Upper lobe of left lung (tissue), 6 donors: ENCODE measurements around the gene ATF7. TPM values are rescaled to one million over a fixed set of nuclear protein-coding genes. Genes with fewer than 3 reads are reported as not detected.
A peak's percentile ranks its signal among the peaks of the same experiment; 100 is the strongest.

Experiments
- ATAC-seq, 2 donors: fragments of 200-7000 bp; cut with Tn5 transposase; one replicate each; pipeline ENCODE4 v1.9.1; 2022; ENCODE audit warnings: mild to moderate bottlenecking in 2 of 2, moderate library complexity in 2 of 2; ENCODE audit not compliant: low FRiP score in 2 of 2
- DNase-seq, 2 donors: peaks; one replicate each; pipeline ENCODE4 v3.0.0-alpha.2; 2019 to 2020
- H3K27ac ChIP-seq, 4 donors: fragments of 200-600 bp; sonication (generic); one replicate each; pipeline ENCODE4 v1.5.1; 2016 to 2019
- H3K27me3 ChIP-seq, 4 donors: fragments of 200-600 bp; sonication (generic); one replicate each; pipeline ENCODE4 v1.5.1; 2017 to 2019
- H3K36me3 ChIP-seq, 4 donors: fragments of 200-600 bp; sonication (generic); one replicate each; pipeline ENCODE4 v1.5.1; 2016 to 2019
- H3K4me1 ChIP-seq, 4 donors: fragments of 200-600 bp; sonication (generic); one replicate each; pipeline ENCODE4 v1.5.1; 2018 to 2019
- H3K4me3 ChIP-seq, 4 donors: fragments of 200-600 bp; sonication (generic); one replicate each; pipeline ENCODE4 v1.5.1; 2017 to 2019; ENCODE audit warnings: mild to moderate bottlenecking in 2 of 4, moderate library complexity in 1 of 4
- H3K9me3 ChIP-seq, 4 donors: fragments of 200-600 bp; sonication (generic); one replicate each; pipeline ENCODE4 v1.5.1; 2018 to 2019
- EP300 ChIP-seq, 4 donors: sonication (generic); formaldehyde crosslinking; IDR thresholded peaks; one replicate each; pipeline ENCODE4 v1.5.1; 2017; ENCODE audit warnings: antibody characterized with exemption in 4 of 4, control low read depth in 2 of 4
- POLR2A ChIP-seq, 4 donors: fragments of 450-650 bp; IDR thresholded peaks; one replicate each; pipeline ENCODE4 v1.5.1; 2016 to 2017; ENCODE audit warnings: antibody characterized with exemption in 4 of 4, mild to moderate bottlenecking in 2 of 4
- POLR2AphosphoS5 ChIP-seq, 2 donors: sonication (generic); formaldehyde crosslinking; IDR thresholded peaks; one replicate each; pipeline ENCODE4 v1.5.1; 2017; ENCODE audit warnings: antibody characterized with exemption in 2 of 2
- WGBS, 2 donors: methylation state at CpG; one replicate each; pipeline ENCODE4 v1.1.5; 2017 to 2018; 5-methylcytosine and 5-hydroxymethylcytosine counted together
- total RNA-seq, 6 donors: library from RNA; depleted of rRNA in 4 of 6; stranded (reverse); fragments of >200 nt in 4 of 6; gene quantifications; one replicate each; pipeline versions ENCODE4 v1.1.0 to v1.2.1, GENCODE V29; 2016 to 2021
- TF ChIP-seq, protein P1 (sequence below), 6 experiments: fragments of 450-650 bp in 4 of 6; fragments of 200-600 bp in 2 of 6; sonication (generic) in 2 of 6; IDR thresholded peaks; one replicate each; pipeline ENCODE4 v1.5.1; 2016 to 2019; ENCODE audit warnings: antibody characterized with exemption in 6 of 6
- donor health status: DM: no; HTN: no; CAD: no; lungs with moderate emphysema.
- donor health status: DM: no; HTN: yes; CAD: no; lungs with severe emphysema.

The ATF7 gene
- total RNA-seq, 6 donors from 2014 or later = 23.4 to 48.9 (median 41.2) TPM

- ATAC-seq (no peak), DNase-seq (no peak)
- no peaks in the 10 kb centered on the region for H3K27me3 ChIP-seq
- peaks cover 0 to under 1% (median under 1%) of the 10 kb centered on the region in 4 donors for H3K4me1 ChIP-seq
- H3K36me3 ChIP-seq = peaks cover 29 to 73% (median 69%) of the 10 kb centered on the region in 4 donors
- TF ChIP-seq EP300 (IDR thresholded peaks at IDR 0.05) (no peak), POLR2A (IDR thresholded peaks at IDR 0.05) (no peak), POLR2AphosphoS5 (IDR thresholded peaks at IDR 0.05) (no peak)
- TF ChIP-seq, protein P1, sequence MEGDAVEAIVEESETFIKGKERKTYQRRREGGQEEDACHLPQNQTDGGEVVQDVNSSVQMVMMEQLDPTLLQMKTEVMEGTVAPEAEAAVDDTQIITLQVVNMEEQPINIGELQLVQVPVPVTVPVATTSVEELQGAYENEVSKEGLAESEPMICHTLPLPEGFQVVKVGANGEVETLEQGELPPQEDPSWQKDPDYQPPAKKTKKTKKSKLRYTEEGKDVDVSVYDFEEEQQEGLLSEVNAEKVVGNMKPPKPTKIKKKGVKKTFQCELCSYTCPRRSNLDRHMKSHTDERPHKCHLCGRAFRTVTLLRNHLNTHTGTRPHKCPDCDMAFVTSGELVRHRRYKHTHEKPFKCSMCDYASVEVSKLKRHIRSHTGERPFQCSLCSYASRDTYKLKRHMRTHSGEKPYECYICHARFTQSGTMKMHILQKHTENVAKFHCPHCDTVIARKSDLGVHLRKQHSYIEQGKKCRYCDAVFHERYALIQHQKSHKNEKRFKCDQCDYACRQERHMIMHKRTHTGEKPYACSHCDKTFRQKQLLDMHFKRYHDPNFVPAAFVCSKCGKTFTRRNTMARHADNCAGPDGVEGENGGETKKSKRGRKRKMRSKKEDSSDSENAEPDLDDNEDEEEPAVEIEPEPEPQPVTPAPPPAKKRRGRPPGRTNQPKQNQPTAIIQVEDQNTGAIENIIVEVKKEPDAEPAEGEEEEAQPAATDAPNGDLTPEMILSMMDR (IDR thresholded peaks at IDR 0.05) = no peak
- no peaks in the 10 kb centered on the region for H3K9me3 ChIP-seq
- H3K4me3 ChIP-seq = no peak overlapping the region
- WGBS, 2 donors = 81 to 87% methylated on average over 7 of the region's 7 CpGs
- H3K27ac ChIP-seq = no peak overlapping the region
Observed at GRCh38 chr12:53664936-53665335, 38.8 kb upstream of the ATF7 start.

GRCh38 chr12:53664191-53664590 lies 38.0 kb upstream of the ATF7 start:
- DNase-seq (no peak), ATAC-seq (no peak)
- WGBS, 2 donors = 83 to 91% methylated on average over 5 of the region's 5 CpGs
- H3K4me1 ChIP-seq = peaks cover 3 to 8% (median 7%) of the 10 kb centered on the region in 4 donors
- TF ChIP-seq POLR2AphosphoS5 (IDR thresholded peaks at IDR 0.05) = no peak
- no peak for TF ChIP-seq POLR2A (IDR thresholded peaks at IDR 0.05)
- TF ChIP-seq, protein P1 (IDR thresholded peaks at IDR 0.05) = no peak
- TF ChIP-seq EP300 (IDR thresholded peaks at IDR 0.05) = no peak
- H3K4me3 ChIP-seq = no peak overlapping the region
- peaks cover 28 to 66% (median 61%) of the 10 kb centered on the region in 4 donors for H3K36me3 ChIP-seq
- no peaks in the 10 kb centered on the region for H3K27me3 ChIP-seq
- H3K27ac ChIP-seq = no peak overlapping the region
- no peaks in the 10 kb centered on the region for H3K9me3 ChIP-seq

GRCh38 chr12:53660041-53660440 lies 33.9 kb upstream of the ATF7 start:
- peak in 1 of 2 donors; percentile 16 for ATAC-seq
- Histone ChIP-seq H3K27me3 (no peaks in the 10 kb centered on the region), H3K36me3 (peaks cover 3 to 24% (median 22%) of the 10 kb centered on the region in 4 donors), H3K27ac (peak overlapping the region in 3 of 4 donors; percentile 32 to 73 (median 64)), H3K9me3 (no peaks in the 10 kb centered on the region), H3K4me1 (peaks cover 5 to 15% (median 12%) of the 10 kb centered on the region in 4 donors), H3K4me3 (no peak overlapping the region)
- 85 to 98% methylated on average over 5 of the region's 5 CpGs for WGBS, 2 donors
- no peak for DNase-seq
- no peak for TF ChIP-seq EP300 (IDR thresholded peaks at IDR 0.05)

DNA sequence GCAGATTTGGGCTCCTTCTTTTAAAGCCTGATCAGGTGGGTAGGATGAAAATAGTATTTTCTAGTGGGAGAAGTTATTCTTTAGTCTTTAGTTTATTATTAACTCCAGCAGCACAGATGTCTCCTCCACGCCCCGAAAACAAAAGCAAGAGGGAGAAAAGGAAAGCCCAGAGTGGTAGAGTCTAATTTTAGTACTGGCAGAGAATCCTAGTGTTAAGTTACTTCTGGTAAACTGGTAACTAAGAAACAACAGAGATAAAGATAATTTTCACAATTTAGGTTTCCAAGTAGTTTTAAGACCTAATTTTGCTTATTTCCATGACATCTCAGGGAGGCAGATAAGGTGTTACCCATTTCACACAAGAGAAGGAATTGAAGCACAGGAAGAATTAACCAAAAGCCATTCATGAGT lies 33.4 kb upstream of the ATF7 start:
- peak in 1 of 2 donors; percentile 35 for ATAC-seq

DNA sequence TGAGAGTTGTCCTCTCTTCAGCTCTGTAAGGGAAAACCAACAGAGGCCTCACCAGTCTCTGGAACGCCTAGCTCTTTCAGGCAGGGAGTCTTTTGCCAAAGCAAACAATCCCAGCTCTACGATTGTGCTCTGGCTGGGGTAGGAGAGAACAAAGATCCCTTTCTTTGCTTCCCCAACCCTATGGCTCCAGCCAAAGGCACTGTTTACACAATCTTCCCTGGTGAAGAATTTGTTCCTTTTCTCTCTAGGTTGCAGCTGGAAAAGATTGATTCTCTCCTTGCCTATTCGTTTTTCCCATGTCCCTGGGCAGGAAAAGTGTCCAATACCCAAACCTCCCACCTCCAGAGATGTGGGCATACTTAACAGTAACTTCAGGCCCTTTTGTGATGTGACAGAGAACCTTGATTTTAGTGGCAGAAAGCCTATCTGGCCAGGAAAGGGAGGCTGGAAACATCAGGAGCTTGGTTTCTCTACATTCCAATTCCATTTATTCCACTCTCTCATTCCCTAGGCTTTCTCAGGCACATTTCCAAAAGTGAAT lies 32.9 kb upstream of the ATF7 start:
- no peaks in the 10 kb centered on the region for H3K9me3 ChIP-seq
- H3K27me3 ChIP-seq = no peaks in the 10 kb centered on the region
- DNase-seq = peak in 1 of 2 donors; percentile 47
- no peak overlapping the region for H3K4me3 ChIP-seq
- WGBS, 2 donors = 24 to 56% methylated on average over 3 of the region's 3 CpGs
- TF ChIP-seq POLR2A (IDR thresholded peaks at IDR 0.05) (no peak), POLR2AphosphoS5 (IDR thresholded peaks at IDR 0.05) (no peak), EP300 (IDR thresholded peaks at IDR 0.05) (no peak)
- TF ChIP-seq, protein P1 (IDR thresholded peaks at IDR 0.05) = no peak
- H3K4me1 ChIP-seq = peaks cover 5 to 15% (median 12%) of the 10 kb centered on the region in 4 donors
- peaks cover 0 to 14% (median 13%) of the 10 kb centered on the region in 4 donors for H3K36me3 ChIP-seq
- ATAC-seq = peak; percentile 79 to 81
- H3K27ac ChIP-seq = peak overlapping the region; percentile 30 to 73 (median 48)

More for the DNA sequence above, 33.4 kb upstream of the ATF7 start:
- peaks cover 0 to 19% (median 18%) of the 10 kb centered on the region in 4 donors for H3K36me3 ChIP-seq
- no peaks in the 10 kb centered on the region for H3K27me3 ChIP-seq
- no peak for DNase-seq
- H3K4me1 ChIP-seq = peaks cover 5 to 15% (median 12%) of the 10 kb centered on the region in 4 donors
- WGBS, 2 donors = 36 to 54% methylated on average over 2 of the region's 2 CpGs
- H3K9me3 ChIP-seq = no peaks in the 10 kb centered on the region
- no peak overlapping the region for H3K4me3 ChIP-seq
- peak overlapping the region; percentile 30 to 73 (median 48) for H3K27ac ChIP-seq
- TF ChIP-seq, protein P1 (IDR thresholded peaks at IDR 0.05) = no peak
- TF ChIP-seq EP300 (IDR thresholded peaks at IDR 0.05) = no peak
- no peak for TF ChIP-seq POLR2A (IDR thresholded peaks at IDR 0.05)
